GM23338 (cell line): ENCODE measurements around the gene TNNI3K. TPM values are rescaled to one million over a fixed set of nuclear protein-coding genes. Genes with fewer than 3 reads are reported as not detected.

Experiments
- ATAC-seq: fragments of 200-7000 bp; cut with Tn5 transposase; 3 replicates; pipeline ENCODE4 v1.9.1; 2020
- DNase-seq: peaks from one replicate; pipeline ENCODE4 v3.0.0-alpha.2; 2015; ENCODE audit warnings: low spot score
- H2AFZ ChIP-seq: fragments of 200-600 bp; sonication (generic); 2 replicates; pipeline ENCODE4 v1.8.0; 2016; ENCODE audit warnings: antibody characterized with exemption, mild to moderate bottlenecking, moderate library complexity
- H3F3A ChIP-seq: fragments of 200-600 bp; sonication (generic); replicated peaks from 2 replicates; pipeline ENCODE4 v1.8.0; 2017; ENCODE audit warnings: antibody characterized with exemption, mixed run types, low read depth
- H3K27ac ChIP-seq: fragments of 200-600 bp; sonication (generic); 2 replicates; pipeline ENCODE4 v1.6.1; 2016; ENCODE audit warnings: low read depth
- H3K27me3 ChIP-seq: fragments of 200-600 bp; sonication (generic); 2 replicates; pipeline ENCODE4 v1.8.0; 2016; ENCODE audit warnings: mild to moderate bottlenecking, mixed run types, moderate library complexity; ENCODE audit not compliant: insufficient read depth
- H3K36me3 ChIP-seq: fragments of 200-600 bp; sonication (generic); 2 replicates; pipeline ENCODE4 v1.8.0; 2016; ENCODE audit warnings: mild to moderate bottlenecking; ENCODE audit not compliant: insufficient read depth
- H3K4me1 ChIP-seq: fragments of 200-600 bp; sonication (generic); 2 replicates; pipeline ENCODE4 v1.8.0; 2016; ENCODE audit warnings: mild to moderate bottlenecking, moderate library complexity; ENCODE audit not compliant: insufficient read depth
- H3K4me2 ChIP-seq: fragments of 200-600 bp; sonication (generic); 2 replicates; pipeline ENCODE4 v1.7.1; 2017; ENCODE audit warnings: mixed run types
- H3K4me3 ChIP-seq: fragments of 200-600 bp; sonication (generic); 2 replicates; pipeline ENCODE4 v1.6.1; 2016; ENCODE audit warnings: mixed run types
- H3K79me2 ChIP-seq: fragments of 200-600 bp; sonication (generic); replicated peaks from 2 replicates; pipeline ENCODE4 v1.8.0; 2017; ENCODE audit warnings: mild to moderate bottlenecking; ENCODE audit not compliant: insufficient read depth
- H3K9me2 ChIP-seq: fragments of 200-600 bp; sonication (generic); 2 replicates; pipeline ENCODE4 v1.8.0; 2017; ENCODE audit not compliant: insufficient read depth
- H4K20me1 ChIP-seq: fragments of 200-600 bp; sonication (generic); replicated peaks from 2 replicates; pipeline ENCODE4 v1.8.0; 2017; ENCODE audit warnings: mild to moderate bottlenecking; ENCODE audit not compliant: insufficient read depth
- H3K27ac Mint-ChIP-seq: 2 replicates; pipeline ENCODE4 v1.8.0; 2020; ENCODE audit warnings: inconsistent platforms, mild to moderate bottlenecking, moderate library complexity, mixed read lengths
- H3K27me3 Mint-ChIP-seq: 3 replicates; pipeline ENCODE4 v1.8.0; 2022; ENCODE audit warnings: low read depth, mild to moderate bottlenecking, moderate library complexity, mixed read lengths, inconsistent platforms; ENCODE audit not compliant: insufficient read depth, poor library complexity
- H3K36me3 Mint-ChIP-seq: 3 replicates; pipeline ENCODE4 v1.8.0; 2021; ENCODE audit warnings: low read depth, mild to moderate bottlenecking, inconsistent platforms, moderate library complexity, mixed read lengths
- H3K4me1 Mint-ChIP-seq: 3 replicates; pipeline ENCODE4 v1.8.0; 2020; ENCODE audit warnings: mild to moderate bottlenecking, inconsistent platforms, mixed read lengths
- H3K4me3 Mint-ChIP-seq: 3 replicates; pipeline ENCODE4 v1.8.0; 2021; ENCODE audit warnings: moderate library complexity, mild to moderate bottlenecking, inconsistent platforms, mixed read lengths
- H3K9me3 Mint-ChIP-seq: 3 replicates; pipeline ENCODE4 v1.8.0; 2020; ENCODE audit warnings: moderate library complexity, mild to moderate bottlenecking, inconsistent platforms, mixed read lengths
- CREB1 ChIP-seq: fragments of 250-450 bp; sonication (Bioruptor Pico); IDR thresholded peaks from 2 replicates; pipeline ENCODE4 v1.5.0; 2020; ENCODE audit warnings: low read depth, mild to moderate bottlenecking, moderate library complexity
- EZH2 ChIP-seq: fragments of 200-600 bp; sonication (generic); IDR thresholded peaks from one replicate; pipeline ENCODE4 v1.8.0; 2017; ENCODE audit warnings: antibody characterized with exemption, mild to moderate bottlenecking, low read depth; ENCODE audit not compliant: unreplicated experiment
- EZH2phosphoT487 ChIP-seq: fragments of 200-600 bp; sonication (generic); IDR thresholded peaks from one replicate; pipeline ENCODE4 v1.8.1; 2018; ENCODE audit warnings: antibody characterized with exemption; ENCODE audit not compliant: unreplicated experiment
- JUNB ChIP-seq: IDR thresholded peaks from one replicate; pipeline ENCODE4 v1.6.1; 2016; ENCODE audit warnings: antibody characterized with exemption; ENCODE audit not compliant: unreplicated experiment
- NANOG ChIP-seq: IDR thresholded peaks from 2 replicates; pipeline ENCODE4 v1.6.1; 2016; ENCODE audit warnings: antibody characterized with exemption, borderline replicate concordance
- POLR2AphosphoS5 ChIP-seq: IDR thresholded peaks from 2 replicates; pipeline ENCODE4 v1.6.1; 2016; ENCODE audit warnings: antibody characterized with exemption, low read depth
- STAT1 ChIP-seq: IDR thresholded peaks from one replicate; pipeline ENCODE4 v1.6.1; 2016; ENCODE audit warnings: antibody characterized with exemption; ENCODE audit not compliant: unreplicated experiment
- ZNF114 ChIP-seq: fragments of 250-450 bp; sonication (Bioruptor Pico); IDR thresholded peaks from 2 replicates; pipeline ENCODE4 v1.5.0; 2020; ENCODE audit warnings: mild to moderate bottlenecking, moderate library complexity
- ZNF331 ChIP-seq: fragments of 250-450 bp; sonication (Bioruptor Pico); IDR thresholded peaks from 2 replicates; pipeline ENCODE4 v1.5.0; 2020; ENCODE audit warnings: low read depth, mild to moderate bottlenecking, moderate library complexity
- polyA plus RNA-seq: library from polyadenylated mRNA; unstranded; fragments of >200 nt; fragmentation: Nextera tagmentation; extraction: Ambion mirVana; gene quantifications from 2 replicates; pipeline ENCODE4 v1.2.1, GENCODE V29; 2016
- total RNA-seq: library from RNA; depleted of rRNA; stranded (reverse); fragments of >200 nt; shearing (Covaris generic); gene quantifications from 2 replicates; pipeline ENCODE4 v1.2.3, GENCODE V29; 2014
- TF ChIP-seq, protein P1 (sequence below): fragments of 250-450 bp; sonication (Bioruptor Pico); IDR thresholded peaks from 2 replicates; pipeline ENCODE4 v1.5.0; 2020; ENCODE audit warnings: mild to moderate bottlenecking, moderate library complexity
- TF ChIP-seq, protein P2 (sequence below): IDR thresholded peaks from 2 replicates; pipeline ENCODE4 v1.6.1; 2016; ENCODE audit warnings: antibody characterized with exemption
- TF ChIP-seq, protein P3 (sequence below): IDR thresholded peaks from one replicate; pipeline ENCODE4 v1.6.1; 2018; ENCODE audit warnings: antibody characterized with exemption; ENCODE audit not compliant: unreplicated experiment
- TF ChIP-seq, protein P4 (sequence below), 2 experiments: fragments of 200-600 bp in 1 of 2; sonication (generic) in 1 of 2; conservative IDR thresholded peaks; 2 replicates each; pipeline versions ENCODE4 v1.5.1 to v1.6.1; 2016 to 2017; ENCODE audit warnings: antibody characterized with exemption in 2 of 2, low read depth in 2 of 2, mild to moderate bottlenecking in 2 of 2, moderate library complexity in 1 of 2

The TNNI3K gene
- total and polyA plus RNA-seq, 2 experiments from 2014 or later: not detected

DNA sequence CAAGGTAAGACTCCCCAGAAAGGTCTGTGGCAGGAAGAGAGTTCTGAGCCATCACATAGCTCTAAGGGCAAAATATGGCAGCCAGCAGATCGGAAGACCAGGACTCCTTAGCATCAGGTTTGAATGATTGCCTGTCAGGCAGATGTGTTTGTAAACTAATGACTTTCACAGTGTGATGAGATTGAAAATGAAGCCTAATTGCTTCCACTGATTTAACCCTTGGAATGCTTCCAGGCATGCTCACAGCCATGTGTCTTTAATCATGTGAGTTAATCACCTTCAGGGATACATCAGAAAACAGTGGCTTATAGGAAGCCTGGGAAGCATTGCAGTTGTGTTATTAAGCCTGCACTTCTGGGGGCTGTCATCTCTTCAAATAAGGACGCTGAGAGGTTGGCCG is 194.4 kb downstream of the TNNI3K start:
- H3K9me3 Mint-ChIP-seq: no peaks in the 10 kb centered on the region
- TF ChIP-seq, protein P1, sequence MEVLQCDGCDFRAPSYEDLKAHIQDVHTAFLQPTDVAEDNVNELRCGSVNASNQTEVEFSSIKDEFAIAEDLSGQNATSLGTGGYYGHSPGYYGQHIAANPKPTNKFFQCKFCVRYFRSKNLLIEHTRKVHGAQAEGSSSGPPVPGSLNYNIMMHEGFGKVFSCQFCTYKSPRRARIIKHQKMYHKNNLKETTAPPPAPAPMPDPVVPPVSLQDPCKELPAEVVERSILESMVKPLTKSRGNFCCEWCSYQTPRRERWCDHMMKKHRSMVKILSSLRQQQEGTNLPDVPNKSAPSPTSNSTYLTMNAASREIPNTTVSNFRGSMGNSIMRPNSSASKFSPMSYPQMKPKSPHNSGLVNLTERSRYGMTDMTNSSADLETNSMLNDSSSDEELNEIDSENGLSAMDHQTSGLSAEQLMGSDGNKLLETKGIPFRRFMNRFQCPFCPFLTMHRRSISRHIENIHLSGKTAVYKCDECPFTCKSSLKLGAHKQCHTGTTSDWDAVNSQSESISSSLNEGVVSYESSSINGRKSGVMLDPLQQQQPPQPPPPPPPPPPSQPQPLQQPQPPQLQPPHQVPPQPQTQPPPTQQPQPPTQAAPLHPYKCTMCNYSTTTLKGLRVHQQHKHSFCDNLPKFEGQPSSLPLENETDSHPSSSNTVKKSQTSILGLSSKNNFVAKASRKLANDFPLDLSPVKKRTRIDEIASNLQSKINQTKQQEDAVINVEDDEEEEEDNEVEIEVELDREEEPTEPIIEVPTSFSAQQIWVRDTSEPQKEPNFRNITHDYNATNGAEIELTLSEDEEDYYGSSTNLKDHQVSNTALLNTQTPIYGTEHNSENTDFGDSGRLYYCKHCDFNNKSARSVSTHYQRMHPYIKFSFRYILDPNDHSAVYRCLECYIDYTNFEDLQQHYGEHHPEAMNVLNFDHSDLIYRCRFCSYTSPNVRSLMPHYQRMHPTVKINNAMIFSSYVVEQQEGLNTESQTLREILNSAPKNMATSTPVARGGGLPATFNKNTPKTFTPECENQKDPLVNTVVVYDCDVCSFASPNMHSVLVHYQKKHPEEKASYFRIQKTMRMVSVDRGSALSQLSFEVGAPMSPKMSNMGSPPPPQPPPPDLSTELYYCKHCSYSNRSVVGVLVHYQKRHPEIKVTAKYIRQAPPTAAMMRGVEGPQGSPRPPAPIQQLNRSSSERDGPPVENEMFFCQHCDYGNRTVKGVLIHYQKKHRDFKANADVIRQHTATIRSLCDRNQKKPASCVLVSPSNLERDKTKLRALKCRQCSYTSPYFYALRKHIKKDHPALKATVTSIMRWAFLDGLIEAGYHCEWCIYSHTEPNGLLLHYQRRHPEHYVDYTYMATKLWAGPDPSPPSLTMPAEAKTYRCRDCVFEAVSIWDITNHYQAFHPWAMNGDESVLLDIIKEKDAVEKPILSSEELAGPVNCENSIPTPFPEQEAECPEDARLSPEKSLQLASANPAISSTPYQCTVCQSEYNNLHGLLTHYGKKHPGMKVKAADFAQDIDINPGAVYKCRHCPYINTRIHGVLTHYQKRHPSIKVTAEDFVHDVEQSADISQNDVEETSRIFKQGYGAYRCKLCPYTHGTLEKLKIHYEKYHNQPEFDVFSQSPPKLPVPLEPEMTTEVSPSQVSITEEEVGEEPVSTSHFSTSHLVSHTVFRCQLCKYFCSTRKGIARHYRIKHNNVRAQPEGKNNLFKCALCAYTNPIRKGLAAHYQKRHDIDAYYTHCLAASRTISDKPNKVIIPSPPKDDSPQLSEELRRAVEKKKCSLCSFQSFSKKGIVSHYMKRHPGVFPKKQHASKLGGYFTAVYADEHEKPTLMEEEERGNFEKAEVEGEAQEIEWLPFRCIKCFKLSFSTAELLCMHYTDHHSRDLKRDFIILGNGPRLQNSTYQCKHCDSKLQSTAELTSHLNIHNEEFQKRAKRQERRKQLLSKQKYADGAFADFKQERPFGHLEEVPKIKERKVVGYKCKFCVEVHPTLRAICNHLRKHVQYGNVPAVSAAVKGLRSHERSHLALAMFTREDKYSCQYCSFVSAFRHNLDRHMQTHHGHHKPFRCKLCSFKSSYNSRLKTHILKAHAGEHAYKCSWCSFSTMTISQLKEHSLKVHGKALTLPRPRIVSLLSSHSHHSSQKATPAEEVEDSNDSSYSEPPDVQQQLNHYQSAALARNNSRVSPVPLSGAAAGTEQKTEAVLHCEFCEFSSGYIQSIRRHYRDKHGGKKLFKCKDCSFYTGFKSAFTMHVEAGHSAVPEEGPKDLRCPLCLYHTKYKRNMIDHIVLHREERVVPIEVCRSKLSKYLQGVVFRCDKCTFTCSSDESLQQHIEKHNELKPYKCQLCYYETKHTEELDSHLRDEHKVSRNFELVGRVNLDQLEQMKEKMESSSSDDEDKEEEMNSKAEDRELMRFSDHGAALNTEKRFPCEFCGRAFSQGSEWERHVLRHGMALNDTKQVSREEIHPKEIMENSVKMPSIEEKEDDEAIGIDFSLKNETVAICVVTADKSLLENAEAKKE: no peak
- TF ChIP-seq STAT1: no peak
- no peak for TF ChIP-seq JUNB
- TF ChIP-seq POLR2AphosphoS5: no peak
- TF ChIP-seq CREB1: no peak
- TF ChIP-seq ZNF331: no peak
- TF ChIP-seq, protein P2, sequence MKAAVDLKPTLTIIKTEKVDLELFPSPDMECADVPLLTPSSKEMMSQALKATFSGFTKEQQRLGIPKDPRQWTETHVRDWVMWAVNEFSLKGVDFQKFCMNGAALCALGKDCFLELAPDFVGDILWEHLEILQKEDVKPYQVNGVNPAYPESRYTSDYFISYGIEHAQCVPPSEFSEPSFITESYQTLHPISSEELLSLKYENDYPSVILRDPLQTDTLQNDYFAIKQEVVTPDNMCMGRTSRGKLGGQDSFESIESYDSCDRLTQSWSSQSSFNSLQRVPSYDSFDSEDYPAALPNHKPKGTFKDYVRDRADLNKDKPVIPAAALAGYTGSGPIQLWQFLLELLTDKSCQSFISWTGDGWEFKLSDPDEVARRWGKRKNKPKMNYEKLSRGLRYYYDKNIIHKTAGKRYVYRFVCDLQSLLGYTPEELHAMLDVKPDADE: no peak
- TF ChIP-seq, protein P3, sequence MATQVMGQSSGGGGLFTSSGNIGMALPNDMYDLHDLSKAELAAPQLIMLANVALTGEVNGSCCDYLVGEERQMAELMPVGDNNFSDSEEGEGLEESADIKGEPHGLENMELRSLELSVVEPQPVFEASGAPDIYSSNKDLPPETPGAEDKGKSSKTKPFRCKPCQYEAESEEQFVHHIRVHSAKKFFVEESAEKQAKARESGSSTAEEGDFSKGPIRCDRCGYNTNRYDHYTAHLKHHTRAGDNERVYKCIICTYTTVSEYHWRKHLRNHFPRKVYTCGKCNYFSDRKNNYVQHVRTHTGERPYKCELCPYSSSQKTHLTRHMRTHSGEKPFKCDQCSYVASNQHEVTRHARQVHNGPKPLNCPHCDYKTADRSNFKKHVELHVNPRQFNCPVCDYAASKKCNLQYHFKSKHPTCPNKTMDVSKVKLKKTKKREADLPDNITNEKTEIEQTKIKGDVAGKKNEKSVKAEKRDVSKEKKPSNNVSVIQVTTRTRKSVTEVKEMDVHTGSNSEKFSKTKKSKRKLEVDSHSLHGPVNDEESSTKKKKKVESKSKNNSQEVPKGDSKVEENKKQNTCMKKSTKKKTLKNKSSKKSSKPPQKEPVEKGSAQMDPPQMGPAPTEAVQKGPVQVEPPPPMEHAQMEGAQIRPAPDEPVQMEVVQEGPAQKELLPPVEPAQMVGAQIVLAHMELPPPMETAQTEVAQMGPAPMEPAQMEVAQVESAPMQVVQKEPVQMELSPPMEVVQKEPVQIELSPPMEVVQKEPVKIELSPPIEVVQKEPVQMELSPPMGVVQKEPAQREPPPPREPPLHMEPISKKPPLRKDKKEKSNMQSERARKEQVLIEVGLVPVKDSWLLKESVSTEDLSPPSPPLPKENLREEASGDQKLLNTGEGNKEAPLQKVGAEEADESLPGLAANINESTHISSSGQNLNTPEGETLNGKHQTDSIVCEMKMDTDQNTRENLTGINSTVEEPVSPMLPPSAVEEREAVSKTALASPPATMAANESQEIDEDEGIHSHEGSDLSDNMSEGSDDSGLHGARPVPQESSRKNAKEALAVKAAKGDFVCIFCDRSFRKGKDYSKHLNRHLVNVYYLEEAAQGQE: no peak
- no peak for TF ChIP-seq ZNF114 (CRISPR knock-in tag)
- TF ChIP-seq NANOG: no peak
- no peak for TF ChIP-seq EZH2phosphoT487
- TF ChIP-seq EZH2: no peak
- TF ChIP-seq, protein P4, sequence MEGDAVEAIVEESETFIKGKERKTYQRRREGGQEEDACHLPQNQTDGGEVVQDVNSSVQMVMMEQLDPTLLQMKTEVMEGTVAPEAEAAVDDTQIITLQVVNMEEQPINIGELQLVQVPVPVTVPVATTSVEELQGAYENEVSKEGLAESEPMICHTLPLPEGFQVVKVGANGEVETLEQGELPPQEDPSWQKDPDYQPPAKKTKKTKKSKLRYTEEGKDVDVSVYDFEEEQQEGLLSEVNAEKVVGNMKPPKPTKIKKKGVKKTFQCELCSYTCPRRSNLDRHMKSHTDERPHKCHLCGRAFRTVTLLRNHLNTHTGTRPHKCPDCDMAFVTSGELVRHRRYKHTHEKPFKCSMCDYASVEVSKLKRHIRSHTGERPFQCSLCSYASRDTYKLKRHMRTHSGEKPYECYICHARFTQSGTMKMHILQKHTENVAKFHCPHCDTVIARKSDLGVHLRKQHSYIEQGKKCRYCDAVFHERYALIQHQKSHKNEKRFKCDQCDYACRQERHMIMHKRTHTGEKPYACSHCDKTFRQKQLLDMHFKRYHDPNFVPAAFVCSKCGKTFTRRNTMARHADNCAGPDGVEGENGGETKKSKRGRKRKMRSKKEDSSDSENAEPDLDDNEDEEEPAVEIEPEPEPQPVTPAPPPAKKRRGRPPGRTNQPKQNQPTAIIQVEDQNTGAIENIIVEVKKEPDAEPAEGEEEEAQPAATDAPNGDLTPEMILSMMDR (conservative IDR thresholded peaks at IDR 0.05; ENCODE audit: low read depth in 2 of 2): no peak
- Histone ChIP-seq H3K27ac (no peak overlapping the region), H3K36me3 (no peaks in the 10 kb centered on the region), H3K9me2 (no peaks in the 10 kb centered on the region), H3K79me2 (no peaks in the 10 kb centered on the region), H3F3A (no peaks in the 10 kb centered on the region), H3K4me3 (no peak overlapping the region), H4K20me1 (no peaks in the 10 kb centered on the region), H3K4me2 (no peak overlapping the region), H2AFZ (no peak overlapping the region), H3K27me3 (no peaks in the 10 kb centered on the region), H3K4me1 (no peaks in the 10 kb centered on the region)
- no peak overlapping the region for H3K4me3 Mint-ChIP-seq
- no peaks in the 10 kb centered on the region for H3K4me1 Mint-ChIP-seq
- ATAC-seq (no peak), DNase-seq (no peak)
- no peak overlapping the region for H3K27ac Mint-ChIP-seq
- peaks cover 1% of the 10 kb centered on the region for H3K27me3 Mint-ChIP-seq
- no peaks in the 10 kb centered on the region for H3K36me3 Mint-ChIP-seq
